IMR-90 (cell line): Measurements from ENCODE around the gene NEMP1. TPM values are rescaled to one million over a fixed set of nuclear protein-coding genes. Genes with fewer than 3 reads are reported as not detected.

Experiments
- ATAC-seq: fragments of 200-7000 bp; cut with Tn5 transposase; 2 replicates; pipeline ENCODE4 v1.9.1; 2020; ENCODE audit warnings: low read depth, mild to moderate bottlenecking, moderate library complexity
- BruUV-seq: library from RNA; stranded (reverse); fragments of 400-500 nt; replicated peaks from 2 replicates; lab custom pipeline; 2021; lab: Mats Ljungman, UMichigan
- CTCF ChIA-PET: fragments of 300-600 bp; formaldehyde crosslinking; extraction: SDS; loops from one replicate; lab custom pipeline; 2021; ENCODE audit warnings: antibody characterized with exemption; lab: Yijun Ruan, JAX
- POLR2A ChIA-PET: fragments of 300-600 bp; sonication (Branson Sonifier 250); formaldehyde crosslinking; loops from one replicate; lab custom pipeline; 2022; ENCODE audit warnings: antibody characterized with exemption; ENCODE audit not compliant: unreplicated experiment; lab: Charles Lee
- DNase-seq: peaks from one replicate; pipeline ENCODE4 v3.0.0; 2013
- H2AFZ ChIP-seq: replicated peaks from 2 replicates; pipeline ENCODE3; 2013; ENCODE audit warnings: low read length, mild to moderate bottlenecking; ENCODE audit not compliant: poor library complexity
- H2AK5ac ChIP-seq: 2 replicates; pipeline ENCODE4 v1.6.1; 2013; ENCODE audit warnings: low read depth, low read length, inconsistent platforms
- H2AK9ac ChIP-seq: replicated peaks from 2 replicates; pipeline ENCODE3; 2013; ENCODE audit warnings: mild to moderate bottlenecking, low read depth, low read length, moderate library complexity; ENCODE audit not compliant: poor library complexity
- H2BK120ac ChIP-seq: 2 replicates; pipeline ENCODE4 v1.6.1; 2013; ENCODE audit warnings: low read depth, low read length, inconsistent platforms
- H2BK15ac ChIP-seq: 3 replicates; pipeline ENCODE4 v1.6.1; 2013; ENCODE audit warnings: low read depth, low read length, inconsistent platforms
- H2BK20ac ChIP-seq: 2 replicates; pipeline ENCODE4 v1.6.1; 2013; ENCODE audit warnings: low read depth, mild to moderate bottlenecking, inconsistent platforms, low read length, moderate library complexity
- H2BK5ac ChIP-seq: 2 replicates; pipeline ENCODE4 v1.6.1; 2013; ENCODE audit warnings: mild to moderate bottlenecking, low read depth, low read length, inconsistent platforms; ENCODE audit not compliant: poor library complexity, severe bottlenecking
- H3K14ac ChIP-seq: replicated peaks from 2 replicates; pipeline ENCODE4 v1.6.1; 2013; ENCODE audit warnings: low read depth, low read length, inconsistent platforms
- H3K18ac ChIP-seq: 2 replicates; pipeline ENCODE4 v1.6.1; 2013; ENCODE audit warnings: low read depth, low read length, control low read depth
- H3K23ac ChIP-seq: 2 replicates; pipeline ENCODE4 v1.6.1; 2013; ENCODE audit warnings: low read depth, low read length, inconsistent platforms
- H3K27ac ChIP-seq: 2 replicates; pipeline ENCODE4 v1.5.1; 2013; ENCODE audit warnings: mild to moderate bottlenecking, control low read depth, low read length; ENCODE audit not compliant: insufficient read depth
- H3K27me3 ChIP-seq: 2 replicates; pipeline ENCODE4 v1.6.1; 2013; ENCODE audit warnings: low read length; ENCODE audit not compliant: control insufficient read depth, insufficient read depth
- H3K36me3 ChIP-seq: 2 replicates; pipeline ENCODE4 v1.6.1; 2013; ENCODE audit warnings: low read length, mixed read lengths; ENCODE audit not compliant: control insufficient read depth, insufficient read depth
- H3K4ac ChIP-seq: 2 replicates; pipeline ENCODE4 v1.6.1; 2013; ENCODE audit warnings: low read depth, low read length, inconsistent platforms
- H3K4me1 ChIP-seq: 2 replicates; pipeline ENCODE4 v1.6.1; 2013; ENCODE audit warnings: low read length, mixed read lengths; ENCODE audit not compliant: control insufficient read depth, insufficient read depth
- H3K4me2 ChIP-seq: 2 replicates; pipeline ENCODE4 v1.6.1; 2013; ENCODE audit warnings: low read depth, mild to moderate bottlenecking, control low read depth, low read length, moderate library complexity
- H3K4me3 ChIP-seq: 2 replicates; pipeline ENCODE4 v1.5.1; 2013; ENCODE audit warnings: low read depth, mild to moderate bottlenecking, control low read depth, low read length, moderate library complexity; ENCODE audit not compliant: insufficient read depth
- H3K56ac ChIP-seq: 2 replicates; pipeline ENCODE4 v1.6.1; 2013; ENCODE audit warnings: low read length, inconsistent platforms; ENCODE audit not compliant: insufficient read depth; ENCODE audit errors: extremely low read depth
- H3K79me1 ChIP-seq, 2 experiments: 2 replicates each; pipeline ENCODE4 v1.6.1; 2013; ENCODE audit warnings: low read length in 2 of 2, inconsistent platforms in 1 of 2, low read depth in 1 of 2
- H3K9ac ChIP-seq: 2 replicates; pipeline ENCODE4 v1.6.1; 2013; ENCODE audit warnings: low read depth, low read length, control low read depth
- H3K9me1 ChIP-seq: 2 replicates; pipeline ENCODE4 v1.6.1; 2013; ENCODE audit warnings: low read length, inconsistent platforms; ENCODE audit not compliant: insufficient read depth
- H3K9me3 ChIP-seq: 2 replicates; pipeline ENCODE4 v1.6.1; 2013; ENCODE audit warnings: low read length; ENCODE audit not compliant: control insufficient read depth, insufficient read depth
- H4K20me1 ChIP-seq: 2 replicates; pipeline ENCODE4 v1.6.1; 2013; ENCODE audit warnings: low read length, inconsistent platforms; ENCODE audit not compliant: insufficient read depth
- H4K5ac ChIP-seq: 2 replicates; pipeline ENCODE4 v1.6.1; 2013; ENCODE audit warnings: mild to moderate bottlenecking, low read depth, low read length, control low read depth
- H4K8ac ChIP-seq, 2 experiments: 2 replicates each; pipeline ENCODE4 v1.6.1; 2013; ENCODE audit warnings: low read depth in 2 of 2, low read length in 2 of 2, control low read depth in 1 of 2, inconsistent platforms in 1 of 2
- H4K91ac ChIP-seq: 2 replicates; pipeline ENCODE4 v1.6.1; 2013; ENCODE audit warnings: low read depth, low read length, inconsistent platforms; ENCODE audit not compliant: insufficient read depth
- BHLHE40 ChIP-seq: fragments of 150-350 bp; IDR thresholded peaks from 2 replicates; pipeline ENCODE4 v1.6.1; 2016; ENCODE audit warnings: mild to moderate bottlenecking, low read depth, low read length
- CEBPB ChIP-seq: IDR thresholded peaks from 2 replicates; pipeline ENCODE4 v1.6.1; 2012; ENCODE audit warnings: low read depth, low read length, improper control_type of control experiment
- CHD1 ChIP-seq: IDR thresholded peaks from 2 replicates; pipeline ENCODE4 v1.6.1; 2012; ENCODE audit warnings: low read depth, low read length, improper control_type of control experiment
- ELK1 ChIP-seq: fragments of 150-350 bp; IDR thresholded peaks from 2 replicates; pipeline ENCODE4 v1.6.1; 2016; ENCODE audit warnings: low read depth, mild to moderate bottlenecking, low read length, moderate library complexity, borderline replicate concordance
- FOS ChIP-seq: fragments of 150-350 bp; IDR thresholded peaks from 2 replicates; pipeline ENCODE4 v1.6.1; 2016; ENCODE audit warnings: low read depth, low read length
- MAFK ChIP-seq: IDR thresholded peaks from 2 replicates; pipeline ENCODE4 v1.6.1; 2012; ENCODE audit warnings: low read depth, low read length, improper control_type of control experiment
- MAZ ChIP-seq: IDR thresholded peaks from 2 replicates; pipeline ENCODE4 v1.6.1; 2012; ENCODE audit warnings: low read depth, mild to moderate bottlenecking, low read length, improper control_type of control experiment, moderate library complexity, borderline replicate concordance
- MXI1 ChIP-seq: IDR thresholded peaks from 2 replicates; pipeline ENCODE4 v1.6.1; 2012; ENCODE audit warnings: low read depth, mild to moderate bottlenecking, low read length, moderate library complexity, borderline replicate concordance
- NFE2L2 ChIP-seq: fragments of 150-350 bp; IDR thresholded peaks from 2 replicates; pipeline ENCODE4 v1.6.1; 2016; ENCODE audit warnings: low read depth, mild to moderate bottlenecking, low read length
- POLR2A ChIP-seq: IDR thresholded peaks from 2 replicates; pipeline ENCODE4 v1.6.1; 2012; ENCODE audit warnings: mild to moderate bottlenecking, low read depth, low read length
- RAD21 ChIP-seq: IDR thresholded peaks from 2 replicates; pipeline ENCODE4 v1.6.1; 2012; ENCODE audit warnings: low read length, improper control_type of control experiment
- RCOR1 ChIP-seq: IDR thresholded peaks from 2 replicates; pipeline ENCODE4 v1.6.1; 2012; ENCODE audit warnings: mild to moderate bottlenecking, low read length, improper control_type of control experiment; ENCODE audit not compliant: insufficient replicate concordance
- SMC3 ChIP-seq: fragments of 150-350 bp; IDR thresholded peaks from 2 replicates; pipeline ENCODE4 v1.6.1; 2016; ENCODE audit warnings: low read depth, mild to moderate bottlenecking, antibody characterized with exemption, low read length, moderate library complexity
- USF2 ChIP-seq: fragments of 150-350 bp; IDR thresholded peaks from 2 replicates; pipeline ENCODE4 v1.6.1; 2017; ENCODE audit warnings: mild to moderate bottlenecking, antibody characterized with exemption, low read length, low read depth
- WGBS, 2 experiments: methylation state at CpG; one replicate each; pipeline versions ENCODE4 v1.1.5 to v1.1.7; 2013; ENCODE audit warnings: missing lambda C conversion rate in 2 of 2; ENCODE audit not compliant: insufficient read length in 1 of 2; ENCODE audit errors: extremely low coverage in 2 of 2; 5-methylcytosine and 5-hydroxymethylcytosine counted together
- dilution Hi-C: fragments of 300-500 bp; cut with HindIII; formaldehyde crosslinking; loops from one replicate; pipeline ENCODE4 v1.14.3; 2018; ENCODE audit warnings: low sequenced_read_pairs; ENCODE audit not compliant: unreplicated experiment
- in situ Hi-C: fragments of 300-500 bp; cut with MboI; formaldehyde crosslinking; loops from 3 replicates; pipeline ENCODE4 v1.14.3; 2019; ENCODE audit warnings: low sequenced_read_pairs, inconsistent platforms, mixed read lengths
- intact Hi-C: fragments of 100-400 bp; cut with micrococcal nuclease; formaldehyde crosslinking; loops from 2 replicates; pipeline ENCODE4 v1.10.0; 2022
- polyA plus RNA-seq, 3 experiments: library from polyadenylated mRNA; depleted of rRNA; stranded (reverse); fragments of >200 nt; gene quantifications; 2 replicates each; pipeline ENCODE4 v1.2.3, GENCODE V29; 2012; ENCODE audit warnings: low replicate concordance in 1 of 3
- total RNA-seq: library from RNA; depleted of rRNA; stranded (reverse); fragments of >200 nt; gene quantifications from 2 replicates; pipeline ENCODE4 v1.2.3, GENCODE V29; 2012

The NEMP1 gene
- total and polyA plus RNA-seq, 2 of the 4 experiments (the other 2 are of a cell fraction) = 8.9 to 10.9 TPM

- H3K4me3 ChIP-seq = no peak within 1 kb of the TSS
- peak within 1 kb of the TSS; percentile 42; the same call in 1 of the 2 replicates for H3K23ac ChIP-seq
- H2AFZ ChIP-seq = no peak within 1 kb of the TSS
- in situ Hi-C loops (loop anchor here (5.0 kb wide), 1 partner anchor 36 kb away; the partner anchor contains the start of gene MYO1A), dilution Hi-C loops (no loop called here), intact Hi-C loops (no loop called here)
- CTCF ChIA-PET = interaction anchor here (1.7 kb wide), 1 partner anchor 44 kb away, joined by 6 read pairs; no protein-coding TSS in a partner anchor
- H3K4me2 ChIP-seq = no peak within 1 kb of the TSS
- H3K9ac ChIP-seq = no peak within 1 kb of the TSS
- no peak within 1 kb of the TSS for H2BK15ac ChIP-seq
- no peak within 1 kb of the TSS for H4K5ac ChIP-seq
- H3K9me1 ChIP-seq = no peaks in the 10 kb centered on the region
- BruUV-seq = no TSS peak
- no peak for TF ChIP-seq MAFK
- TF ChIP-seq MAZ = no peak
- TF ChIP-seq CEBPB = no peak
- no peak for TF ChIP-seq ELK1
- no peak for TF ChIP-seq RCOR1
- no peak for TF ChIP-seq POLR2A
- no peak for TF ChIP-seq SMC3
- no peak for TF ChIP-seq CHD1
- no peak for TF ChIP-seq MXI1
- TF ChIP-seq FOS = no peak
- TF ChIP-seq BHLHE40 = no peak
- no peak for TF ChIP-seq USF2
- TF ChIP-seq RAD21 = no peak
- no peak for TF ChIP-seq NFE2L2
- H3K14ac ChIP-seq = no peak within 1 kb of the TSS
- no peaks in the 10 kb centered on the region for H4K20me1 ChIP-seq
- no peak within 1 kb of the TSS for H3K4ac ChIP-seq
- WGBS, 2 experiments = no CpG with 5 or more reads among the region's 6 CpGs
- H4K8ac ChIP-seq = no peak within 1 kb of the TSS
- no peaks in the 10 kb centered on the region for H3K9me3 ChIP-seq
- no peak within 1 kb of the TSS for H2AK9ac ChIP-seq
- no peaks in the 10 kb centered on the region for H3K79me1 ChIP-seq
- H3K36me3 ChIP-seq = no peaks in the 10 kb centered on the region
- H3K18ac ChIP-seq = no peak within 1 kb of the TSS
- H2BK120ac ChIP-seq = no peak within 1 kb of the TSS
- no peak within 1 kb of the TSS for H2BK5ac ChIP-seq
- no peak within 1 kb of the TSS for H3K56ac ChIP-seq
- POLR2A ChIA-PET = no interaction called here
- H3K27me3 ChIP-seq = peaks cover 41% of the 10 kb centered on the region
- H3K4me1 ChIP-seq = 0 out of 2 replicates have a peak, but pooled peaks cover 2% of the 10 kb centered on the region
- no peak within 1 kb of the TSS for H4K91ac ChIP-seq
- DNase-seq (no peak), ATAC-seq (peak; percentile 21; the same call in 1 of the 2 replicates)
- H2AK5ac ChIP-seq = no peak within 1 kb of the TSS
- no peak within 1 kb of the TSS for H2BK20ac ChIP-seq
- no peak within 1 kb of the TSS for H3K27ac ChIP-seq
Observed at GRCh38 chr12:57016348-57016747, 62.2 kb downstream of the NEMP1 start, which contains the start of gene TAC3. TSS of gene TAC3 (minus strand) at chr12:57016529. CDS start at chr12:57015797, 732 bp downstream.
